ENCODE data around the gene SEC14L5. TPM values are rescaled to one million over a fixed set of nuclear protein-coding genes. Genes with fewer than 3 reads are reported as not detected.
A peak's percentile ranks its signal among the peaks of the same experiment; 100 is the strongest.

SEC14L5 gene
- polyA plus RNA-seq, 3 donors, result 0.03 TPM; not detected in 2

- 89% methylated on average over 9 of the region's 12 CpGs for WGBS (ENCODE audit: insufficient coverage)
These were observed 78.4 kb downstream of the SEC14L5 start for GRCh38 chr16:5036228-5037156.

DNA sequence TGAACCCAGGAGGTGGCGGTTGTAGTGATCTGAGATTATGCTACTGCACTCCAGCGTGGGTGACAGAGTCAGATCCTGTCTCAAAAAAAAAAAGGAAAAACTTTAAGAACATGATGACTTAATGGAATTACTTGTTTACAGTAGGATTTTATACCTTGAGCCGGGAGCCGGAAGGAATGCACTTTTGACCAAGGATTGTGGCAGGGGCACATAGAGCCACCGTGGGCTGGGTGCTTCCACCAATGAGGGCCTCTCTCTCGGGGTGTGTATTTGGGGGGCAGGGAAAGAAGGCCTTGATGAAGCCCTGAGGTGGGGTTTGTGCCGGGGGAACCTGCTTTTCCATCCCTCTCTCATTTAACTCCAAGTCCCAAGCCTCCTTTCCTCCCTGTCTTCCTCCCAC lies 82.3 kb downstream of the SEC14L5 start:
- Histone ChIP-seq H3K27ac (ENCODE audit: low read depth in 1 of 2, low read length in 2 of 2) (no peak overlapping the region), H3K9ac (ENCODE audit: insufficient read depth, low read length, poor library complexity, severe bottlenecking) (no peak overlapping the region), H4K20me1 (ENCODE audit: insufficient read depth, low read length) (no peaks in the 10 kb centered on the region), H3K4me2 (replicated peaks; ENCODE audit: extremely low read depth, low read length, poor library complexity, severe bottlenecking) (no peak overlapping the region), H3K27me3 (ENCODE audit: control insufficient read depth in 2 of 2, insufficient read depth in 2 of 2, low read length in 2 of 2) (no peaks in the 10 kb centered on the region), H3K36me3 (replicated peaks in 1 of 2; ENCODE audit: control insufficient read depth in 1 of 2, insufficient read depth in 2 of 2, low read length in 2 of 2) (no peaks in the 10 kb centered on the region), H3K4me1 (ENCODE audit: control insufficient read depth in 1 of 2, insufficient read depth in 2 of 2, low read length in 2 of 2) (no peaks in the 10 kb centered on the region), H3K79me2 (ENCODE audit: insufficient read depth, low read length) (no peaks in the 10 kb centered on the region), H3K4me3 (replicated peaks in 1 of 3; ENCODE audit: low read depth in 2 of 3, low read length in 3 of 3) (no peak overlapping the region), H2AFZ (ENCODE audit: insufficient read depth, low read depth, low read length, poor library complexity, severe bottlenecking) (no peak overlapping the region), H3K9me3 (replicated peaks in 1 of 2; ENCODE audit: control insufficient read depth in 1 of 2, insufficient read depth in 1 of 2, low read length in 2 of 2) (no peaks in the 10 kb centered on the region)
- no peak overlapping the region for H3K4me3 Mint-ChIP-seq
- H3K27ac Mint-ChIP-seq, result no peak overlapping the region
- H3K27me3 Mint-ChIP-seq (ENCODE audit: low read depth in 3 of 3), result peaks cover 5 to 8% (median 7%) of the 10 kb centered on the region in 3 donors
- 85% methylated on average over 5 of the region's 7 CpGs for WGBS (ENCODE audit: insufficient coverage)
- no peak for TF ChIP-seq CTCF (IDR thresholded peaks at IDR 0.05)
- no peak for DNase-seq
- no peaks in the 10 kb centered on the region for H3K36me3 Mint-ChIP-seq
- H3K9me3 Mint-ChIP-seq, result no peaks in the 10 kb centered on the region
- intact Hi-C loops (cut with micrococcal nuclease), result no loop called here
- H3K4me1 Mint-ChIP-seq, result no peaks in the 10 kb centered on the region

More at GRCh38 chr16:5036228-5037156, 78.4 kb downstream of the SEC14L5 start:
- Histone ChIP-seq H3K9me3 (replicated peaks in 1 of 2; ENCODE audit: control insufficient read depth in 1 of 2, insufficient read depth in 1 of 2, low read length in 2 of 2) (no peaks in the 10 kb centered on the region), H2AFZ (ENCODE audit: insufficient read depth, low read depth, low read length, poor library complexity, severe bottlenecking) (no peak overlapping the region), H3K4me3 (replicated peaks in 1 of 3; ENCODE audit: low read depth in 2 of 3, low read length in 3 of 3) (no peak overlapping the region), H4K20me1 (ENCODE audit: insufficient read depth, low read length) (peaks cover 14% of the 10 kb centered on the region), H3K79me2 (ENCODE audit: insufficient read depth, low read length) (peaks cover 8% of the 10 kb centered on the region), H3K27ac (ENCODE audit: low read depth in 1 of 2, low read length in 2 of 2) (no peak overlapping the region), H3K9ac (ENCODE audit: insufficient read depth, low read length, poor library complexity, severe bottlenecking) (no peak overlapping the region), H3K4me2 (replicated peaks; ENCODE audit: extremely low read depth, low read length, poor library complexity, severe bottlenecking) (no peak overlapping the region), H3K4me1 (ENCODE audit: control insufficient read depth in 1 of 2, insufficient read depth in 2 of 2, low read length in 2 of 2) (peaks cover 18 to 21% of the 10 kb centered on the region in 2 donors), H3K36me3 (replicated peaks in 1 of 2; ENCODE audit: control insufficient read depth in 1 of 2, insufficient read depth in 2 of 2, low read length in 2 of 2) (peaks cover 0 to 2% of the 10 kb centered on the region in 2 donors), H3K27me3 (ENCODE audit: control insufficient read depth in 2 of 2, insufficient read depth in 2 of 2, low read length in 2 of 2) (no peaks in the 10 kb centered on the region)
- peaks cover 4 to 10% (median 6%) of the 10 kb centered on the region in 3 donors for H3K27me3 Mint-ChIP-seq (ENCODE audit: low read depth in 3 of 3)
- peaks cover 4 to 5% of the 10 kb centered on the region in 2 donors for H3K36me3 Mint-ChIP-seq
- intact Hi-C loops (cut with micrococcal nuclease), result no loop called here
- no peak for TF ChIP-seq CTCF (IDR thresholded peaks at IDR 0.05)
- DNase-seq, result no peak
- peaks cover 26% of the 10 kb centered on the region for H3K4me1 Mint-ChIP-seq
- H3K27ac Mint-ChIP-seq, result peak overlapping the region in 1 of 7 donors; percentile 4
- H3K4me3 Mint-ChIP-seq, result peak overlapping the region in 1 of 2 donors; percentile 42
- H3K9me3 Mint-ChIP-seq, result peaks cover 0 to 2% (median 0%) of the 10 kb centered on the region in 7 donors

All from CD14-positive monocyte (primary cell).